G401.6 (cell line): ENCODE results near the gene AMELX.

Experiments
- FAIRE-seq: peaks from 2 replicates; lab custom pipeline; 2012; peaks lifted over from hg19 to GRCh38; lab: Jason Lieb, UNC

AMELX gene

DNA sequence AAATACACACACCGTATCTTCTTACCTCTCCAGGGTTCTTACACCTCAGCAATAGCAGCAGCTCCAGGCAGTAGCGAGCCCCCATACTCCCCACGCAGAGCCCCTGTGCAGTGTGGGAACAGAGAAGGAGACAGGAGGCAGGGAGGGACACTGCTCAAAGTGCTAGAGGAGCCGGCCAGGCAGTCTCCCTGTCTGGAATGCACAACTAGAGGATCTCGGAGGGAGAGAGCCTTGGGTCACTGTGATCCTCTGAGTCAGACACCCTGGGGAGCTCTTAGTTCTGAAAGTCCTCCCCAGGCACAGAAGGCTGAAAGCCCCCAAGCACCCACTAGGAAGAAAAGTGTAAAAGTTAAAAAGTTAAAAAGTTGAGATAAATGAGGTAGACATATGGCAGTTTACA is 16.0 kb downstream of the AMELX start:
- no peak for FAIRE-seq

DNA sequence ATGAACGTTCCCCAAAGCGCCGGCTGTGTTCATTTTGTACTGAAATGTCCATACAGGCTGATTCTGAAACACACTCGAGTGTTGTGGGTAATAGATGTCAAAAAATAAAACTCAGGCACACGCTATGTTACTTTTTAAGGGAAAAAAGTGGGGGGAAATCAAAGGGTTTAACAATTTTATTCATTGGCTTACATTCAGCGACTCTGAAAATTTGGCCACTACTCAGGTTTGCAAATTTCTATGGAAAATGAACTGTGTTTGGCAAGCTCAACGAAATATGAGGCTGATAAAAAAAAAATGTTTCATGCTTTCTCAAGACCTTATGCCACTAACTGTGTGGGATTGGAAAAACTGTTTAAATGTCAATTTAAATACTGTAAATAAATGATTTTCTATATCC is 18.5 kb downstream of the AMELX start:
- FAIRE-seq = no peak

DNA sequence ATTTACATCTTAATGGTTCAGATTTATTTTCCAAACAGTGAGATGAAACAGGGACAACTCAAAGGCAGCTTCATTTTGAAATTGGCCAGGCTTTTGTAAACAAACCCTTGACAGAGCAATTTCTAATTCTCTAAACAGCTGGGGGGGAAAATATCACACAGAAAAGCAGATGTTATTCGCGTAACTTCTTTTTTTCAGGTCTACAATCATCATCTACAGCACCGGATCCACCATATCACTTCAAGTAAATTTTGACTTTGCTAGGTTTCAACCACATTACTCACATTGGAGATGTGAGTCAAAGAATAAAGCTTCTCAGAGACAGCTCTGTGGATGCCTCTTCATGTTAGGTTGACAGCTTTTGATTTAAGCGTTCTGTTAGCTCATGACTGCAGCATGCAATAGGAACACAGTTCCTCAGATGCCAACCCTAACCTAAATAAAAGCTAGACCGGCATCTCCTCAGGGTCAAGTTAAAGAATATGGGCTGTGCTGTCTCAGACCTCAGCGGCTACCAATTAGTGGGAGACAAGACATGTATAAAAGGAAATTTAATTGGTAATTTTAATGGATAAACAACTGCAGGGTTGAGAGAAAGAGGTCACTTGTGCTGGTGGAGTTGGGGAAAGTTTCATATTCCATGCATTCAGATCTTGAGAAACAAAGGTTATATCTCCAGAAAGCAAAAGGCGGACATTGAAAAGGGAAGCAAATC is 26.8 kb downstream of the AMELX start:
- no peak for FAIRE-seq

DNA sequence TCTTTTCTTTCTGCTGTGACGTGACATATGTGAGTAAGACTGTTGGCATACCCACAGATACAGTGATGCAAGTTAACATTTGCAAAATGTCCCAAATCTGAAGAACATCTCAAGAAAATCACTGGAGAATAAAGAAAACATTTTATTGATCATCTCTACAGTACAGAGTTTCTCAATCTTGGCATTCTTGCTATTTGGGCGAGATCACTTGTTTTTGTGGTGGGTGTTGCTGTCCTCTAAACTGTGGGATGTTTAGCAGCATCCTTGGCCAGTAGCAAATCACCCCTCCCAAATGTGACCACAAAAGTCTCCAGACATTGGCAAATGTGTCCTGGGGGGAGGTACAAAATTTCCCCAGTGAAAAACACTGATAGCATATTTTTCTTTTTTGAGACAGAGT is 28.8 kb downstream of the AMELX start:
- no peak for FAIRE-seq

DNA sequence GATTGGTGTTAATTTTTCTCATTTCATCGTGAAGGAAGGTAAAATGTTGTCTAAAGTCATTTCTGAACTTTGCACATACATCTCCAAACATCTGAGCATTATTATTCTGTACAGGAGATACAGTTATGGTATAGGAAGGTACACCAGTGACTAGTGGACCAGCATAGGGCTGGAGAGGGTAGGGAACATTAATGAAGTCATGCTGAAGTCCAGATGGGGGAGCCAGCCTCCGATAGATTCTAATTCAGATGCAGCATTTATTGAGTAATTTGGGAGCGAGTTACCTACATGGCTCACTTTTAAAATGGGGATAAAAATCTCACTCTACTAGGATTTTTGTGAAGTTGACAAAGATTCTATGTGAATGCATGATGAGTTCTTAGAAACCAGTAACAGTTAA is 34.9 kb downstream of the AMELX start:
- no peak for FAIRE-seq

DNA sequence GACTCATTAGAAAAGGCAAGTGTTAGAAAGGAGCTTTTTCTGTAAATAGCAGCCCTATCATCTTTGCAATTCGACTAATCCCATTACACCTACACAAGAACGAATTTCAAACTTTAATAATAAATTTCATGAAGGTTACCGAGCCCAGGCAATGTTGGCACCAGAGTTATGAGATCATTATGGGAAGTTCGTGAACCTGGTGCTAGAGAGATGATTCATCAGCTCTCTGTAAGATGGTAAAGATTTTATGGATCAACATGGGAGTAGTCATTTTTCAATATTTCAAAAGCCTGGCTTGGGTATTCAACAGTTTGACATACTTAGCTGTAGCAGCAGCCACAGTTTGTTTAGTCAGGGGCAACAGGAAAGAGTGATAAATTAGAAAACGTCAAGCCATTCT is 35.8 kb downstream of the AMELX start:
- FAIRE-seq = no peak

DNA sequence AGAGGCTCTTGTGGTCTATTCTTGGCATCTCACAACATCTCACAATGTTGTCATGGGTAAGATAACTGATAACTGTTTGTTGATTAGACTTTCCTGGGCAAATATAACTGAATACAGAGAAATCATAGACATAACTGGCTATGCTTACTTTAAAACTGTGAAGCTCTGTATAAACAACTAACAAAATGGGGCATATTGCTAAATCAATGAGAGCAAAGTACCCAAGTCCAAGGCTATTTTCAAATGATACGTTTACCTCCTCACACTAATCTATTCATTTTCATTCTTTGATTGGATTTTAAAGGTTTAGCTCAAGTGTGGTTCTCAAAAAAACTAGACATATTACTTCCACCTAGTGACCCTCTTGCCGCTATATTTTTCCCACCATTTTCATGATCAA is 38.6 kb downstream of the AMELX start:
- FAIRE-seq = no peak

DNA sequence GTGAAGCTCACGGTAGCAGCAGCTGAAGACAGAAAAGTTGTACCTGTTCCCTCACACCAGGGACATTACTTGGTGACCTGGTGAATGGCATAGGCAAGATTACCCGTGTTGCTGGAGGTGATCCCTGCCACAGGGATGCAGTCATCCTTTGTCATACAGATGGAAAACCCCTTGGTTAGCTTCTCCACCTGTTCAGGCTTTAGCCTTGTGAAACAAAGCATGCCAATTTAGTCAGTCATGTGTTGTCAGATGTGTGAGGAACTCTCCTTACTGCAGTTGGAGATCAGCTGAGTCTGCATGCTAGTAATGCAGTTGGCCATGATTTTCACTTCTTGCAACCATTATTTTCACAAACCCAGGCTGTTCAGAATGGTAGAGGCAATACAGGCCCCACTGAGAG is 41.0 kb downstream of the AMELX start:
- FAIRE-seq = no peak

DNA sequence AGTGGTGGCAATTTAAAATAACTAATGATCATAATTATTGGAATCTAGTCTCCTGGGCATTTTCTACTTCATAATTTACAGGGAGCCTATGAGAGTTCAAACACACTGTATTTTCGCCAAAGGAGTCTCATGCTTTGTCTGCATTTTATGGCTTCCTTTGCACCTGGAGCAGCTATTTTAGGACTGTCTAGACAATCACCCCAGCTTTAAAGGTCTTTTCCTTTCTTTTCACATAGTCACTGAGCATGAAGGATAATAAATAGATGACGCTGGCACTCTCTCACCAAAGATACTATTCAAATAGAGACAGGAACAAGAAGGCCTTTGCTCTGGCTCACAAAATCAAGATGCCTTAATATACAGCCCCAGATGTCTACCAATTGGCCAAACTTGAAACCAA is 43.0 kb downstream of the AMELX start:
- FAIRE-seq = no peak

DNA sequence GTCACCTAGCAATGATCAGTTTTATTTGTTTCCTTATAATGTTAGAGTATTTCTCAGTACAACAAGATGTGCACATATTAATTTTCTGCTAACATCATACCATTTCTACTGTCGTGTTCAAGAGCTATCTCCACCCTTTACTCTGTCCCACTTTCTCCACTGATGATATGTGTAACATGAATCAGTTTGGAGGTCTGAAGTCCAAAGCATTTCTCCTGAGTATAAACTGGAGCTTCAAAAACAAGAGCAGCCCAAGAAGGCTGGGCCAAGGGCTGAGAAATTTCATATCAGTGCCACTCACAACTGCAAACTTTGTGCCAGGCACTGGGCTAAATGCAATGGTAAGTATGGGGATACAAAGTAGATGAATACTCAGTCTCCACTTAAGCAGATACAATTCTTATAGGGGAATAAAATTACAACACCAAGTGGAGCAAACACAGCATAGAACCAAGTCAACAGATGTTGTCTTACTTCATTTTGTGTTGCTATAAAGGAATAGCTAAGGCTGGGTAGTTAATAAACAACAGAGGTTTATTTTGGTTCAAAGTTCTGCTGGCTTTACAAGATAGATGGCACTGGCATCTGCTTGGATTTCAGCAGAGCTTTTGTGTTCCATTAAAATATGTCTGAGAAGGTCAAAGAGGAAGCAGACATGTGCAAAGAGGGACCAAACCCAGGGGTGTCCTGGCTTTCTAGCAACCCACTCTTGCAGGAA is 44.2 kb downstream of the AMELX start:
- no peak for FAIRE-seq

DNA sequence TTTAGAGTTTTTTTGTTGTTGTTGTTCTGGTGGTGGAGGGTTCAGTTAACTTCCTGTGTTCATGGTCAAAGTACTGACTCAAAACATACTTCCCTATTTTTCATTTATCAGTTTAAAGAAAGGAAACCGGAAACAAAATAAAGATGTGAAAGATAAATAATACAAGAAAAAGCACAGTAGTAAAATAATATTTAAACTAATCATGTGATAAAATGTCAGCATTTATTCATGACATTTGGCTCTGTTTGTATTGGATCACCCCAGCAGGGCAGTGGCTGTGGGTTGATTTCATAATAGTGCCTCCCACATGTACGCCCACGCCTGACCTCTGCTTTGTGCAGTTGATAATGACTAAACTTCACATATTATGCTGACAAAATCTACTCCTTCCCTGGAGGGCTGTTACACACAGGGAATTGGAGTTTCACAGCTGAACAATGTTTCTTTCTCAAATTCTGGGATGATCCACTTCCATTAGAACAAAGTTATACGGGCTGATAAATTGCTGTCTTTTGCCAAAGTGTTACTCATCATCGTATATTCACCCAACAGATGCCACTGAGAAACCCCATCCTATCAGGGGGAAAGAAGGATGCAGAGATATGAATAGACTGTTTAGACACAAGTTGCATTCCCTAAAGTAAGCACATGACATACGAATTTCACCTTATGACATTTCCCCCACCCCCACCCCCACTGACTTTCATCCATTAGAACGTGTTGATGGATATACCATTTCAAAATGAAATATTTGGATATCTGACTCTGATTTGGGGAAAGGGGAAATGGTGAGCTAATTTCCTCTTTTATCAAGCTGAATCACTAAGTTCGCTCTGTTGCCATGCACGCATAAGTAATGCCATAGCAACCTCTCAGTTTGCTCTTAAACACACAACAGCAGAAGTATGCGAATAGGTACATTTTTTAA is 48.3 kb downstream of the AMELX start:
- FAIRE-seq = no peak

DNA sequence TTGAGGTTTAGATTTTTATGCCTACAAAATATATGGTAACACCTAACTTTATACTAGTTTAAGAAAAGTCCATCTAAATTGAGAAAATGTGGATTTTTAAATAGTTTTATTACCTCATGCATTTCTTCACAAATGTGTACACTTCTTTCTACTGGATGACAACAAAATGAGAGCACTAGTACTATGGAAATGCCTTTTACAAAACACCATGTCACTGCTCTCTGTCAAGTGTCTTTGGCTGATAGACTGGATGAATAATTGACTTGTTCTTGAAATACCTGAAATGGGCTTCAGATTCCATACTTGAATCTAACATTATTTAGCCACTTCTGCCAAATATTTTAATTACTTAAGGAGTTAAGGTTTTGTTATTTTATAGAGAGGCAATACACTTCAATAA is 49.5 kb downstream of the AMELX start:
- no peak for FAIRE-seq

DNA sequence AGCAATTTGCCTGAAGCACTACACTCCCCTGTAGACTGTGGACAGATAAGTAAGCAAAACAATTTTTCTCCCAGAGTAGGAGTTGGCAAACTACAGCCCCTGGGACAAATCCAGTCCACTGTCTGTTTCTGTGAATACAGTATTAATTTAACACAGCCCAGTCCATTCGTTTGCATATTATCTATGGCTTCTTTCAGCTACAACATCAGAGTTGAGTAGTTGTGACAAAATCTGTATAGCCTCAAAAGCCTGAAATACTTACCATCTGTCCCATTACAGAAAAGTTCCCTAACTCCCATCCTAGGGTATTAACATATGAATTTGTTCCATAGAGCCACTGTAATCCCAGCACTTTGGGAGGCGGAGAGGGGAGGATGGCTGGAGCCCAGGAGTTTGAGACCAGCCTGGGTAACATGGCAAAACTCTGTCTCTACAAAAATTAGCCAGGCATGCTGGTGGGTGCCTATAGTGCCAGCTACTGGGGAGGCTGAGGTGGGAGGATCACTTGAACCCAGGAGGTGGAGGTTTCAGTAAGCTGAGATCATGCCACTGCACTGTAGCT is 53.0 kb downstream of the AMELX start:
- FAIRE-seq = no peak

DNA sequence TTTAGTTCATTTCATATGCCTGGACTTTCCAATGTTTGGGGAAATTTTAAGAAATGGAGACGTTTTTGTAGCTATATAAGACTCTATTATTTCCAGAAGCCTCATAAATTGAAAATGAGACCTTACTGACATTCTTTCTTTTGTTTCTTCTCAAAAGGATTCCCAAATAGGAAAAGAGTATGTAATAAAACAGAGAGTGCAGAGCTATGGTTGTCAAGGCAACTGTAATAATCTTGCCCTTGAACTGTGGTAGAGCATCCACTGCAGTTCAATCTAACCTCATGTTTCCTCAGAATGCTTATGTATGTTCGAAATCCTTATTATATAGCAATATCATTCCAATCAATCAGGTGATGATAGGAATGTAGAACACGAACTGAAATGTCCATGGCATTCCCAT is 54.1 kb downstream of the AMELX start:
- FAIRE-seq = no peak

DNA sequence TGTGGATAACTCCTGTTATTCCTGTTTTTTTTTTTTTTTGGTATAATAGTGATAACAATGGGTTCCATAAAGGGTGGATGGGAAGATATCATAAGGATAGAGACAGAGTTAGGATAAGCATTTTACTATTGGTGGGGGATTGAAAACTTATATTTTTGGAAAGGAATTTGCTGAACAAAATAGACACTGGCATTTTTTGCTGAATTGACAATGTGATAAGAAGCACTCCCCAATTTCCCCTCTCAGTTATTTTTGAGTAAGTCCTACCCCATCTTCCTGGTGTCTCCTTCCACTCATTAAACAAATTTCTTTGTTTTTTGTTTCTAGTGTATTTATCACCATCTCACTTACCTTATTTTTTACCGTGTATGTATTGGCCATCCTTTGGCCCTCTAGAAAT is 55.8 kb downstream of the AMELX start:
- no peak for FAIRE-seq

DNA sequence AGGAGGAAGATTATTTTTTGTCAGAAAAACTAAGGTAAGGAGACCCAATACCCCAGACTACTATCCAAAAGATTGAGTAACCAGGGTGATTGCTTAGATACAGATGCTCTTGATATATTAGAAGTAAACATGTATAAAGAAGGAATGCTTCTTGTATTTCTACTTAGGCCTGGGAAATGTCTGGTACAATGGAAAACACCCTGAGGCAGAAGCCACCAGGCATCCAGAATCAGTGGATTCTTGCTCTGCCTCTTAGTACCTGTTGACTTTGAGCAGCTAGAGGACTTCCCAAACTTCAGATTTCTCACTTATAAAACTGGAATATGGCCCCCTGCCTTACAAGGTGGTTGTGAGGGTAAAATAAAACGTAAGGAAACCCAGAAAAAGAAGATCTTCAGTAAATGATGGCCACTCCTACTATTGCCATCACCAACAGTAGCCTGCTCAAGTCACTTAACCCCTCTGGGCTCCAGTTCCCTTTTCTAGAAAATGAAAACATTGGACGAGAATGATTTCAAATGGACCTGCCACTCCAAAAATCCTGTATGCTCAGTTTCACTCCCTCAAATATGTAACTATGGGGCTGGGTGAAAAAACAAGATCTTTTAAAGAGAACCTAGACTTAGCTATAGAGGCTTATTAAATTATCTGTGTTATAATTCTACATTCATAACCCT is 56.6 kb downstream of the AMELX start:
- FAIRE-seq = no peak
